ENCODE data around the gene SLC44A1. TPM values are rescaled to one million over a fixed set of nuclear protein-coding genes. Genes with fewer than 3 reads are reported as not detected.

SLC44A1 gene
- total and polyA plus RNA-seq, 2 of the 13 experiments (the other 11 are each of a cell fraction or from before 2014, with no cell fraction given), result 21.4 to 40.8 TPM

GRCh38 chr9:105291422-105291859 is 47.0 kb downstream of the SLC44A1 start (continued):
- TF ChIP-seq SRSF9 (IDR thresholded peaks at IDR 0.05; ENCODE audit: borderline replicate concordance, insufficient read depth, low read depth, low read length, poor library complexity, severe bottlenecking) (no peak), ELF1 (CRISPR knock-in tag; IDR thresholded peaks at IDR 0.05) (0 out of 2 replicates have a peak, but pooled peaks have one; percentile 30), MLXIP (CRISPR knock-in tag; IDR thresholded peaks at IDR 0.05; ENCODE audit: borderline replicate concordance) (no peak), U2AF2 (IDR thresholded peaks at IDR 0.05; ENCODE audit: low read depth, low read length) (no peak), MAX (IDR thresholded peaks at IDR 0.05) (peak; percentile 18; the same call in 1 of the 2 replicates), MIER3 (CRISPR knock-in tag; IDR thresholded peaks at IDR 0.05; ENCODE audit: borderline replicate concordance) (peak; percentile 85; the same call in 1 of the 2 replicates), PHF21A (CRISPR knock-in tag; IDR thresholded peaks at IDR 0.05) (peak; percentile 76), ZNF607 (CRISPR knock-in tag; IDR thresholded peaks at IDR 0.05; ENCODE audit: borderline replicate concordance) (0 out of 2 replicates have a peak, but pooled peaks have one; percentile 68), KLF13 (CRISPR knock-in tag; IDR thresholded peaks at IDR 0.05) (no peak), REST (IDR thresholded peaks at IDR 0.05; ENCODE audit: borderline replicate concordance in 1 of 2, low read depth in 1 of 2, low read length in 2 of 2) (peak in 1 of 2 experiments; percentile 63; a peak in 1 of 4 replicates), SOX13 (IDR thresholded peaks at IDR 0.05) (peak; percentile 76), SOX13 (CRISPR knock-in tag; conservative IDR thresholded peaks at IDR 0.05 in 1 of 2, IDR thresholded peaks at IDR 0.05 in 1 of 2) (peak in 1 of 2 experiments; percentile 94; a peak in 2 of 4 replicates), PATZ1 (CRISPR knock-in tag; IDR thresholded peaks at IDR 0.05) (peak; percentile 74), ZNF564 (CRISPR knock-in tag; IDR thresholded peaks at IDR 0.05) (0 out of 2 replicates have a peak, but pooled peaks have one; percentile 39), FLYWCH1 (CRISPR knock-in tag; IDR thresholded peaks at IDR 0.05) (no peak), MNT (IDR thresholded peaks at IDR 0.05) (no peak), YEATS2 (CRISPR knock-in tag; IDR thresholded peaks at IDR 0.05; ENCODE audit: borderline replicate concordance) (peak; percentile 28; the same call in 1 of the 2 replicates), ZNF83 (CRISPR knock-in tag; IDR thresholded peaks at IDR 0.05; ENCODE audit: borderline replicate concordance) (no peak), HOXA7 (CRISPR knock-in tag; IDR thresholded peaks at IDR 0.05) (no peak), ZFP1 (CRISPR knock-in tag; IDR thresholded peaks at IDR 0.05) (peak; percentile 84)
